HG03558 (cell line): Measurements from ENCODE around the gene ZKSCAN2.

Experiments used
- ATAC-seq: cut with Tn5 transposase; IDR thresholded peaks from one replicate; pipeline ENCODE4 v1.9.1; 2021; ENCODE audit warnings: moderate number of reproducible peaks; ENCODE audit not compliant: unreplicated experiment; ENCODE audit errors: extremely low read depth

The ZKSCAN2 gene

GRCh38 chr16:25224731-25225319 lies 32.8 kb downstream of the ZKSCAN2 start:
- ATAC-seq = no peak

GRCh38 chr16:25223964-25224363 lies 33.7 kb downstream of the ZKSCAN2 start:
- ATAC-seq = no peak

- no peak for ATAC-seq
Measured at GRCh38 chr16:25222959-25223358, 34.7 kb downstream of the ZKSCAN2 start.

GRCh38 chr16:25219070-25219737 lies 38.4 kb downstream of the ZKSCAN2 start:
- no peak for ATAC-seq

- no peak for ATAC-seq
Measured at GRCh38 chr16:25217921-25218320, 39.7 kb downstream of the ZKSCAN2 start.

GRCh38 chr16:25217112-25217511 lies 40.5 kb downstream of the ZKSCAN2 start:
- no peak for ATAC-seq

- no peak for ATAC-seq
Measured at GRCh38 chr16:25213709-25214397, 43.8 kb downstream of the ZKSCAN2 start.

GRCh38 chr16:25212636-25213035 lies 45.0 kb downstream of the ZKSCAN2 start:
- ATAC-seq = no peak

GRCh38 chr16:25210758-25211157 lies 46.9 kb downstream of the ZKSCAN2 start:
- no peak for ATAC-seq

GRCh38 chr16:25199457-25199856 lies 58.2 kb downstream of the ZKSCAN2 start:
- no peak for ATAC-seq

GRCh38 chr16:25198021-25198420 lies 59.6 kb downstream of the ZKSCAN2 start:
- ATAC-seq = no peak

- no peak for ATAC-seq
Measured at GRCh38 chr16:25194273-25194878, 63.3 kb downstream of the ZKSCAN2 start.

GRCh38 chr16:25192096-25192495 lies 65.5 kb downstream of the ZKSCAN2 start:
- ATAC-seq = no peak

- ATAC-seq = no peak
Measured at GRCh38 chr16:25189305-25189704, 68.3 kb downstream of the ZKSCAN2 start.

- no peak for ATAC-seq
Measured at GRCh38 chr16:25187491-25187795, 70.2 kb downstream of the ZKSCAN2 start.
